Right hindlimb (tissue), 1 donor: ENCODE results near the gene ZNF317.

Source experiments
- DNase-seq: peaks from one replicate; pipeline ENCODE4 v3.0.0-alpha.2; 2018

Gene ZNF317

DNA sequence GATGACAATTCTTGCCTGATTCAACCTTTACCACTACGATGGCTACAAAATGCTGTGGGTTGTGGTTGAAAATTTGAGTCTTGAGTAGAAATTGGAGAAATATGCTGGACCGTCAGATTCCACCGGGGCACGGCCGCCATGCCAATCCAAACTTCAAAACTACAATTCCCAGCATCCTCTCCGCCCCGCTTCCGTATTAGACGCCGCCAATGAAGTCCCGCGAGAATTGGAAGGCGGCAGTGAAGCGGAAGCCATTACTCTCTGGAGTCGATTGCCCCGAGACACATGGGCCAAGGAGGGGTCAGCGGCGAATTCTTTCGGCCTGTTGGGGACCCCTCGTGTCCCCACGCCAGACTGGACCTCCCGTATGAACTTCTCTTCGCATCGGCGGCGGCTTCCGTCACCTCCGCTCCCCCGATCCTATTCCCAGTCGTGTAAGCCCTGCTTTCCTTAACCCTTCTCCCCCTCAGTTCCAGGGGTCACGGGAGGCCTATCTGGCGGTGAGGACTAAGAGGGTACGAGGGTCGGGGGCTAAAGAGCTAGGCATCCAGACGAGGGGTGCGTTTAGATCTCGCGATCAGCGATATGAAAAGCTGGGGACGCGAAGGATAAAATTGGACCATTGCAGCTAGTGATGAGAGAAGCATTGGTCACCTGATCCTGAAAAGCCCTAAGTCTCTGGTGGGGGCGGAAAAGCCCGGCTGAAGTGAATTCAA, at the start of gene ZNF317:
TSS of gene ZNF317 (plus strand) at position 239 of the 716 bp plus-strand sequence. CDS start 15,620 bp downstream, outside the sequence.
- DNase-seq: peak; percentile 94

DNA sequence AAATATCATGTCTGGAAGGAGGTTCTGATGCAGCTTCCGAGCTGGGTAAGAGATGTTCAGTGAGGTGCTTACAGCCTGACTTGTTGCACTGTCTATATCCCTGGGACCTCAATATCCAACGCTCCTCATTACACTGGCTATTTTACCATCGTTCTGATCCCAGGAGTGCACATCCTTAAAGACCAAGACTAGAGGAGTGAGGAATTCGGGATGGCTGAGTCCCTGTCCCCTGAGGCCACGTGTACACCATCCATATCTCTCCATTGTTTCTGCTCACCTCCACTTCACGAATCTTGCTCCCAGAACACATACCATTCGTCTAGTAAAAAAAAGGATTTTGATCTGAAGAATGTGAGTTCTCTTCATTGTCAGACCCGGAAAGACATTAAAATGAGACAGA, 32.8 kb upstream of the ZNF317 start, which contains the start of gene OR7G2:
TSS of gene OR7G2 (minus strand) at position 101 of the 400 bp plus-strand sequence. CDS start 4,232 bp downstream, outside the sequence.
- DNase-seq: no peak

DNA sequence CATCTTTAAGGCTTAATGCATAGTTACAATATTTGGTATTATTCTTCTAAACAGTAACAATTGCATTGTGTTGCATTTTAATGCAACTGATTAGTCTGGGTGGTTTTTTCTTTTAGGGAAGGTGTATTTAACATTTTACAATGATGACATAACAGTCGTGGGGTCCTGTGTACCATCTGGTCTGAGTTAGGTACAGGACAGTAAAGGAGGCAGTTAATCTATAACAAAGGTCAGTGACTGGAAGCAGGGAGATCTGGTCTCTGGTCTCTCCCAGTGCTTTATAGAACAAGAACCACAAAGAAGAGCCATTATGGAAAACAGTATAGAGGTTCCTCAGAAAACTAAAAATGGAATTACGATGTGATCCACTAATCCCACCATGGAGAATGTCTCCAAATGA, 30.2 kb upstream of the ZNF317 start:
- no peak for DNase-seq

DNA sequence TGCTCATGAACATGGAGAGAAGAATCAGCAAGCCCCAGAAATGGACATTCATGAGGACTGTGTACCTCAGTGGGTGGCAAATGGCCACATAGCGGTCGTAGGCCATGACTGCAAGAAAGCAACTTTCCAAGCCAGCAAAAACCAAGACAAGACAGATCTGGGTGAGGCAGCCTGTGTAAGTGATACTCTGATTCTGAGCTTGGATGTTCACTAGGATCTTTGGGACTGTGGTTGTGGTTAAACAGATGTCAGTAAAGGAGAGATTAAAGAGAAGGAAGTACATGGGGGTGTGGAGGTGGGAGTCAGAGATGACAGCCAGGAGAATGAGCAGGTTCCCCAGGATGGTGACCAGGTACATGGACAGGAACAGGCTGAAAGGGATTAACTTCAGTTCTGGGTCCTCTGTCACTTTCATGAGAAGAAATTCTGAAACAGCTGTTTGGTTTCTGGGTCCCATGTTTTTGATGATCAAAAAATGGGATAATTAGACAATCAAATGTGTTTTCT, 24.8 kb upstream of the ZNF317 start, which contains the start of gene OR7G1:
TSS of gene OR7G1 (minus strand) at position 457 of the 507 bp plus-strand sequence. CDS start at position 457, 0 bp downstream.
- DNase-seq: no peak

DNA sequence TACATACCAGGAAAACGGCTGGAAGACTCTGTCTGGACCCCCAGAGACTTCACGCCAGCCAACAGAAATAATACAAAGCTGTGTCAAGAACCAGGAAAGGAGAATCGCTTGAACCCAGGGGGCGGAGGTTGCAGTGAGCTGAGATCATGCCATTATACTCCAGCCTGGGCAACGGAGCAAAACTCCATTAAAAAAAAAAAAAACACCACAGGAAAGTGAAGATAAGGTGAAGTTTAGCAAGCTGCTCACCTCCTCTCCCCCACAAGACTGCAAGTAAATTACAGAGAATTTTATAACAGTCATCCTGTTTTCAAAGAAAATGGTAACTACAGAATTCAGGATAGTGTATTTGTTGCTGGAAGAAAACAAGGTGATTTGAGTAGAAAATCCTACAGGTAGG, 23.6 kb upstream of the ZNF317 start:
- DNase-seq: no peak

DNA sequence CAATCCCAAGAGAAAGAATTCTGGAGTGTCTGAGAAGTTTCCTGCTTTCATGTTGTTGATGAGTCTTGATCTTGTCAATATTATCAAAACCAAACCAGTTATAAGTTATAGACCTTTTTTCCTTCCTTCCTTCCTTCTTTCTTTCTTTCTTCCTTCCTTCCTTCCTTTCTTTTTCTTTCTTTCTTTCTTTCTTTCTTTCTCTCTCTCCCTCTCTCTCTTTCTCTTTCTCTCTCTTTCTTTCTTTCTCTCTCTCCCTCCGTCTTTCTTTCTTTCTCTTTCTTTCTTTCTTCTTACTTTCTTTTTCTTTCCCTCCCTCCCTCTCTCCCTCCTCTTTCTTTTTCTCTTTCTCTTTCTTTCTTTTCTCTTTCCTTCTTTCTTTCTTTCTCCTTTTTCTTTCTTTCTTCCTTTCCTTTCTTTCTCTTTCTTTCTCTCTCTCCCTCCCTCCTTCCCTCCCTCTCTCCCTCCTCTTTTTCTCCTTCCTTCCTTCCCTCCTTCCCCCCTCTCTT, 13.2 kb upstream of the ZNF317 start, which contains the start of gene OR7G3:
TSS of gene OR7G3 (minus strand) at position 51 of the 506 bp plus-strand sequence. CDS start at position 51, 0 bp downstream.
- DNase-seq: no peak

DNA sequence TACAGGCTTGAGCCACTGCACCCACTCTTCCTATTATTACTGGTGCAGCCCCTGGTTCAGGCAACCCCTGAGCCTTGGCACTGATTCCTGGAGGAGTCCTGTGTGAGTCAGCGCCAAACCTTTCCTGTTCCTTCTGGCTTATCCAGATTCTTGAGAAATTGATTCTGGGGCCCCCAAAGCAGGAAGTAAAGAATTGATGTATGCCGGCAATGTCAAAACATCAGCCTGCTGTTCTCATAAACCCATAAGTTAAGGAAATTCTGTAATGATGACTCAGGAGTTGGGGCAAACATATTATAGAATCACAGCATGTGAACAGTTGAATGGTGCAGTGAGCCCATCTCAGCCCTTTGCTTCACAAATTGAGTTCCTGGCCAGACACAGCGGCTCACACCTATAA, 12.0 kb upstream of the ZNF317 start:
- no peak for DNase-seq

DNA sequence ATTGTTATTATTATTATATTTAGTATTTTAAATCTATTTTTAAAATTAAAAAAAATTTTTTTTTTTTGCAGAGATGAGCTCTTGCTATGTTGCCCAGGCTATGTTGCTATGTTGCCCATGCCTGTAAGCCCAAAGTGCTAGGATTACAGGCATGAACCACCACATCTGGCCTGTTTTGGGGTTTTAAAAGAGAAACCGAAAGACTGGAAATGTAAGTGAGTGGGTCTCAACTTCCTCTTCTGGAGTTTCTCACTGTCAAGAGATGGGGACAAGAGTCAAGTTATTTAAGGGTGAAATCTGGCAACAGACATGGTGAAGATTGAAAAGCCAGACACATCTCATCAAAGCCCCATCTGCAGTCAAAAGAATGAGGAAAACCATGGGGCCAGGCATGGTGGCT, 9.2 kb upstream of the ZNF317 start:
- DNase-seq: no peak

DNA sequence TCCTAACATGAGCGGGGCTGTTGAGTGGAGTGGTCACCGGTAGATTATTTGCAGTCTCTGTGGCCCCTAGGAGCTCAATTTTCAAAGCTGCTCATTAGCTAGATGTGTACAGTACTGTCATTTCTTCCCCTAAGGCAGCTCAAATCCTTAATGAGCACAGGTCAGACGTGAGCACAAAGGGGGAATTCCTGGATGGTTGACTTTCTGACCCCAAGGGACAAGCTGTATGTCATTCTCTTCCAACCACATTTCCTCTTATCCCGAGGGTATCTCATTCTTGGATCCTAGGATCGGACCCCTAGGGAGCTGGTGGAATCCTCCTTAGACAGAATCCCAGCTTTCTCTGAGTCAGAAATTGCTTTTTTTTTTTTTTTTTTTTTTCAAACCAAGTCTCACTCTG, 7.8 kb upstream of the ZNF317 start:
- DNase-seq: no peak

DNA sequence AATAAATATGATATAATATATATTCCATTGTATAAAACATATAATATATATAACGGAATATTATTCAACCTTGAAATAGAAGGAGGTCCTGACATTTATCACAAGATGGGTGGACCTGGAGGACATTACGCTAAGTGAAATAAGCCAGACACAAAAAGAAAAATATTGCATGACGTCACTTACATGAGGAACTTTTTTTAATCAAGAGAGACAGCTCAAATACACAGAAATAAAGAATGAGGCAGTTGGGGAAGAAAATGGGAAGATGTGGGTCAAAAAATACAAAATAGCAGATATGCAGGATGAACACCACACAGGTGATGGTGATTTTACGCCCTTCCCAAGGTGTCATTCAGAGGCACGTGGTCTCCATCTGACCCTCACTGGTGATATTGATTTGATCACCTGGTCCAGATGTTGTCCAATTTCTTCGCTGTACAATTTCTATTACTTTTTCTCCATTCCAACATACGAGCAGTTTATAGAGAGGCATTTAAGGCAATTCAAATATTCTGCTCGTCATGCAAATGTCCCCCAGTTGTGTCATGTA, 513 bp upstream of the ZNF317 start:
- DNase-seq: no peak

DNA sequence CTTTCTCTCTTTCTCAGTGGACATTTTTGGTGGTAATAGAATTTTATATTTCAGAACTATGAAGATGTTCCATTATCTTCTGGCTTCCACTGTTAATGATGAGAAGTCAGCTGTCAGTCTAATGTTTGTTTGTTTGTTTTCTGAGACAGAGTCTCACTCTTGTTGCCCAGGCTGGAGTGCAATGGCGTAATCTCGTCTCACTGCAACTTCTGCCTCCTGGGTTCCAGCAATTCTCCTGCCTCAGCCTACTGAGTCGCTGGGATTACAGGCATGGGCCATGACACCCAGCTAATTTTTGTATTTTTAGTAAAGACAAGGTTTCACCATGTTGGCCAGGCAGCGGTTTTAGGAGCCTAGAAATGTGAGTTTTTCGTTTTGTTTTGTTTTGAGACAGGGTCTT, 4.7 kb downstream of the ZNF317 start:
- no peak for DNase-seq

DNA sequence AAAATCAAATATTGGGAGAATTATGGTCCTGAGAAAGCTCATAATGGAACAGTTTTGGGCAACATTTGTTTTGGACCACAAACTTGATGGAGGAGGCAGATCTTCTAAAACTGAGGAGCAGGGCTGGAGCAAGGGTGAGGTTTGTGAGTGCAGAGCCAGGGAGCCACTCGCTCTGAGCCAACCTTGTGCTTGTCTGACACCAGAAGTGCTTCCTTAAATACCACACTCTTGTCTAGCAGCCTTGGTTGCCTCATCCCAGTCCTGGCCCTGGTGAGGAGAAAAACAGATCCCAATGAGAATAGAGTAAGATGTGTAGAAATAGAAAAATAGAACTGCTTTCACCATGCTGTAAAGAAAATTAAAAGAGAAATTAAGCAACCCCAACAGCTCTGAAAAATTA, 6.7 kb downstream of the ZNF317 start:
- no peak for DNase-seq

DNA sequence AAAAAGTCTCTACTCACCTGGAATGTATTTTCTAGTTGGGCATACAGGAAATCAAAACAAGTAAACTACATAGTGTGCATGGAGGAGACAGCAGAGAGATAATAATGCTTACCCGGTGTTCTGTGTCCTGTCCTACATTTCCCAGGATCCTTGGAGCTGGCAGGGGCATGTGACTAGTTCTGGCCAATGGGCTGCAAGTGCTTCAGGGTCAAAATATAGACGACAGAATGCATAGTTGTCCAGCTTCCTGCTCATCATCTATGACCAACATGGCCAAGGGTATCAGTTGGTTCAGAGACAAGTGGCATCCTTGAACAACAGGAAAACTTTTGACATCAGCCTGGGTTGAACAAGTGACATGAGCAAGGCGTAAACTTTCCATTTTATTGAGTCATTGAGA, 8.5 kb downstream of the ZNF317 start:
- DNase-seq: no peak

DNA sequence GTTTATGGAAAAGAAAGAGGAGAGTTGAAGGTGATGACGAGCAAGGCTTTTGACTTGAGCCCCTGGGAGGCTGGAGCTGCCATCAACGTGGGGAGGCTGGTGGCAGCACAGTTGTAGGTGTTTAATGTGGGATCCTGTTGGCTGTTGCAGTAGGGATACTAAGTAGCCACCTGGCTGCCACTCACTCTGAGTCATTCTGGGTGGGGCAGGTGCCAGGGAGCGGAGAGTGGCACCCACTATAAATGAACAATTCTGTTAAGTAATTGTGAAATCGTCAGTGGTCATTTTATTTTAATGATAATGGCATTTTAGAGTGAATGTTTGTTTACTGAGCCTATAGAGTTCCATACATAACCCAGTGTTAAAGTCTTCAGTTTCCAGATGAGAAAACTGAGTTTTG, 9.8 kb downstream of the ZNF317 start:
- no peak for DNase-seq

DNA sequence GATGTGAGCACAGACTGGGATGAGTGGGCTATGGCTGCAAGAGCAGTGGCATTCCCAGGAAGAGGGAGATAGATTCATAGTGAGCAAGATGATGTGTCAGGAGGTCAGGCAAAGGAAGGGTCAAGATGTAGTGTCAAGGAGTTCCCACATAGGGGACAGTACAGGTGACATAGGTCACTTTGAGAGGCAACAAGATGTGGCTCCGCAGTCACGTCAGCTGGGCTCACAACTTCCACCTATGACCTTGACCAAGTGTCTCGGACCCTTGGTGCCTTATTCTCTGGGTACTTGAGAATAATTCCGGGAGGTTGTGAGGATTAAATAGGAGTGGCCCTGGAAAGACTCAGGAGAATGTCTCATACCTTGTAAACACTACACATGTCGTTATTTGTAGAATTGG, 10.5 kb downstream of the ZNF317 start:
- DNase-seq: no peak

DNA sequence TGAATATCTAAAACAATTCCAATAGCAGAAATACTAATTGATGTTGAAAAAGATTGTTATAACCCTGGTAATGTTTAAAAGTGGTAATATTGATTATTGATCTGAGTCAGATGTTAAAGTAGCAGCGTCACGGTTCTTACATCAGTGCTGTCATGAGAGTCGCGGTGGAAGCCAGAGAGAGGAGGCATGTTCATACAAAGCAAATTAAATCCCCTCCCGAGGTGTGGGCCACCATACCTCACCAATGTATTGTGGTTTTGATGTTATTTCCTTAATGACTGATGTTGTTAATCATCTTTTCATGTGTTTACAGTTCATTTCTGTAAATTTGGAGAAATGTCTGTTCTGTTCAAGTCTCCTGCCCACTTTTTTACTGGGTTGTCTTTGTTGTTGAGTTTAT, 11.2 kb downstream of the ZNF317 start:
- DNase-seq: no peak

DNA sequence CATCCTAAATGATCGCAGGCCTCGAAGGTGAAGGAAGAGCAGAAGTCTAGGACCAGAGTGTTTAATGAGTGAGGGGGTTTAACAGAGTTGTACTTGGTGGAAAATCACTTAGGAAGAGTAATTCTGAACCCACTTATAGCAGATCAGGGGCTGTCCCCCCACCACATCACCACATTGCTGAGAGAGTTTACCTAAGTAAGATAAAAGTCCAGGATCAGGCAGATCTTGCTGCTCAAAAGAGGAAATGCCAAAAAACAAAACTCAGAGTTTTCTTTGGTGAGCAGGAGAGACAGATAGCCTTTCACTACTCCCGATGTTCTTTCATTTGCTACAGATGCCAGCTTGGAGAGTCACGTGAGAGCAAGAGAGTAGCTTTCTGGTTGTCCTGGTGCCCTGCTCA, 15.4 kb downstream of the ZNF317 start:
- no peak for DNase-seq

DNA sequence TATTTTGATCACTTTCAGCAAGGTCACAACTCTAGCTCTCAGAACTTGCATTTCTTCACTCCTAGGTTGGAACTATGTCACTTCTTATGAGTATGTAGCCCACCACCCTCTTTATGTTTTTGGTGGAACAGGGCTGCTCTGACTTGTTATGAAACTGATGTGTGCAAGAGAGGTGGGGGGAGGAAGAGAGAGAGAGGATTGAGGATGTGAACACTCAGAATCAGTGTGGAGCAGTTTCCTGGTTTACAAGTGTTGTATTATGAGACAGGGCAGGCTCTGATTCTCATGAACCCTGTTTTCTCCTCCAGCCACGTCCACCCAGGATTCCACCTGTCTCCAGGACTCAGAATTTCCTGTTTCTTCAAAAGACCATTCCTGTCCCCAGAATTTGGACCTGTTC, 16.1 kb downstream of the ZNF317 start:
- DNase-seq: no peak

DNA sequence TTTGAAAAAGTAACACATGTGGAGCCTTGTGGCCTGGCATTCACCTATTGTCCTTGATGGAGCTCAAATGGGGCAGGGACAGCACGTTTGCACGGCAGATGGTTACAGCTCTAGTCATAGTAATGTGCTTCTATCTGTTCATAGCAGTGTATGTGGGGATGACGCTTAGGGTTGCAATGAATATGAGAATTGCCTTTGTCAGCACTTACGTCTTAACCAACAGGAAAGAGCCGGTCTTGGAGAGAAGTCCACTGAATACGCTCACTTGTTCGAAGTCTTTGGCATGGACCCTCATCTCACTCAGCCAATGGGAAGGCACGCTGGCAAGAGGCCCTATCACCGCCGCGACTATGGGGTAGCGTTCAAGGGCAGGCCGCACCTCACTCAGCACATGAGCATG, 19.7 kb downstream of the ZNF317 start:
- no peak for DNase-seq

DNA sequence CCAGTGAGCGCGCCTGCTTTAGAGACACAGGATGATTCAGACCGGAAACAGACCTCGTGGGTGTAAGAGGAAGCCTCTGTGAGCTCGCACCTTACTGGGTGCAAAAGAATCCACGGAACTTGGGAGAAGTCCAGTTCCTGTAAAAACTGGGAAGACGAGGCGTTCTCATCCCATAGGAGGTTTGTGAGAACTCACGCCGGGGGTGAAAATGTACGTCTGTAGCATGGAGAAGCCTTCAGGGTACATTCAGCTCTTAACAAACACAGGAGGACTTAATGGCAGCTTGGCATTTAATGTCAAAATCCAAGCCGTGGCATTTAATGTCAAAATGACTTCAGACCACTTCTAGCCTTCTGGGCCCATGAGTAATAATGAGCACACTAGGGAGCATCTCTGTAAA, 21.2 kb downstream of the ZNF317 start:
- DNase-seq: no peak

DNA sequence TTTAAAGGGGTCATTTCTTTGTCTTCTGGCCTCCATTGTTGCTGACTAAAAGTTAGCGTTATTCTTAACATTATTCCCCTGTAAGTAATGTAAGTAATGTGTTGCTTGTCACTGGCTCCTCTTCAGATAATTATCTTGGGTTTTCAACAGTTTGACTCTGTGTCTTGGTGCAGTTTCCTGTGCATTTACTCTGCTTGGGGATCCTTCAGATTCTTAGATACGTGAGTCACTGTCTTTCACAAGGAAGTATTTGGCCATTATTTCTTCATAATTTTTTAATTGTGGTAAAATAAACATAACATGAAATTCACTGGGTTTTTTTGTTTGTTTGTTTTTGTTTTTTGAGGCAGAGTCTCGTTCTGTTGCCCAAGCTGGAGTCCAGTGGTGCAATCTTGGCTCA, 25.1 kb downstream of the ZNF317 start:
- DNase-seq: no peak

DNA sequence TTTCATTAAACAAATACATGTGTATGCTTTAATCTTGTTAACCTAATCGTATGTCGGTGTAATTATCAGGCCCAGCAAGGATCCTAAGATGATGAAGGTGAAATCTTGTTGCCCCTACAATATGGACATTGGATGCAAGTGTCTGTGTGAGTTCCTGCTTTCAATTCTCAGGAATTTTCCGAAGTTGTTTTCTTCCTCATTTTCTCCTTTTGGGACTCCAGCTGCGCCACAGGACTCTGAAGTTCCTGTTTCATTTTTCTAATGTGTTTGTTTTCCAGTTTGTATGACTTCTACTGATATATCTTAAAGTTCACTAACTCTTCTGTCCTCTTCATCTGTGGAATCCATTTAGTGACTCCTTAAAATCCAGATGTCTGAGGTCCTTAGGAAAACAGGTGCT, 26.6 kb downstream of the ZNF317 start:
- no peak for DNase-seq

DNA sequence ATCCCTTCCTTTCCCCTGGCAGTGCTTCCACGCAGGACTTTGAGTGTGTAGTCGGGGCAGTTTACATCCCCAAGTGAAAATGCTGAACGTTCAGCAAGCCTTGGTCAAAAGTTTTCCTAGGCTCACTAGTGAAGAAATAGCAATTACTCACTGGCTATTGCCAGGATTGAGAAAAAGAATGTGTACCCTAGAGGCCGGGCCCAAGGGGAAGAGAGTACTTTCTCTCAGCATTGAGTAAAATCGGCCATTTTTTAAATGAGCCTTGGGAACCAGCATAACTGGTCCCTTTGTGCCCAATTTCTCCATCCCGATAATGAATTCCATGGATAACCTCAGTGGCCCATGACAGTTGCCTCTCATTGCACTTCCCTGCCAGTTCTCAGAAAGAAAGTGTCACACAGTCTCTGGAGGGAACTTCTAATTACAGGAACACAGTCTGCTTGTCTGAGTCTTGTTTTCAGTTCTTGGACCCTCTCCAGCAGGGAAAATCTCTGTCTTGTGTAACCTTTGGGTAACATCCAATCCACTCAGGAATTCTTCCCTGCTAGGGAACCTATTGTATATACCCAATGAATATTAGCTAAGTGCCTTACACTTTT, 31.3 kb downstream of the ZNF317 start:
- DNase-seq: no peak

DNA sequence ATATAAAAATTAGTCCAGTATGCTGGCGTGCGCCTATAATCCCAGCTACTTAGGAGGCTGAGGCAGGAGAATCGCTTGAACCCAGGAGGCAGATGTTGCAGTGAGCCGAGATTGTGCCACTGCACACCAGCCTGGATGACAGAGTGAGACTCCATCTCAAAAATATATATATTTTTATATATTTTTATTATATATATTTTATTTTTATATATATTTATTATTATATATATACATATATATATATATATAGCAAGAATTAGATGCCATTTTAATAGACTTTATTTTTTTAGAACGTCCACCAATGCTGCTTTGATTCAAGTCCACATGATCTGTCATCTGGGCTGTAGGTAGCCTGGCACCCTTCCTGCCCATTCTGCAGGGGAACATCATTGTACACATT, 35.1 kb downstream of the ZNF317 start:
- DNase-seq: no peak
